Measurements from ENCODE around the gene MGMT.
A peak's percentile ranks its signal among the peaks of the same experiment; 100 is the strongest.

Gene MGMT

DNA sequence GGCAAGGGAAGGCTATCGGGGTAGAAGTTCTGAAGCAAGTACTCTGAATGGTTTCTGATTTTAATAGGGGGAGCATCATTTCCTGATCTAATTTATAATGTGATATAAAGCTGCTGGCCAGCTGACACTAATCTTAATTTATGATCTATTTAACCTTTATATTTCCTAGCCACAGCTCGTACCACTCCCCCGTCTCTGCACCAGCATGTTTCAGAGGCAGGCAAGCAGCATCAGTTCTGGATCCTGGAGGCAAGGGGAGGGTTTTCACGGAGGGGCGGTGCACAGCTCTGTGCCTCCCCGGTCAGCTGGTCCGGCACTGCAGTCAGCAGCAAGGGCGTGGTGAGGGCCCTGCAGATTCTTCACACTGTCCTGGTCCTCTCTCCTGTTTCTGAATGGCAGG, 30.0 kb downstream of the MGMT start:
- Histone ChIP-seq H4K20me1 (ENCODE audit: insufficient read depth, low read length) (peaks cover 7% of the 10 kb centered on the region; the same call in 1 of the 2 replicates), H3K36me3 (ENCODE audit: insufficient read depth, low read length) (peaks cover 5% of the 10 kb centered on the region; the same call in 1 of the 2 replicates), H3K4me3 (ENCODE audit: low read depth in 1 of 2, low read length in 2 of 2) (no peak overlapping the region), H3K27me3 (ENCODE audit: insufficient read depth, low read length, poor library complexity) (no peaks in the 10 kb centered on the region), H3K4me2 (ENCODE audit: insufficient read depth, low read length) (no peak overlapping the region), H3K79me2 (ENCODE audit: insufficient read depth, low read length) (peaks cover 28% of the 10 kb centered on the region), H2AFZ (ENCODE audit: low read depth, low read length) (no peak overlapping the region), H3K9me3 (ENCODE audit: insufficient read depth, low read length, severe bottlenecking) (peaks cover 5% of the 10 kb centered on the region), H3K27ac (ENCODE audit: low read length) (no peak overlapping the region), H3K9ac (ENCODE audit: low read depth, low read length) (no peak overlapping the region), H3K4me1 (ENCODE audit: insufficient read depth, low read length) (no peaks in the 10 kb centered on the region)
- DNase-seq (no peak), ATAC-seq (ENCODE audit: insufficient read depth, low read depth) (no peak)
- TF ChIP-seq EZH2 (IDR thresholded peaks at IDR 0.05; ENCODE audit: borderline replicate concordance, low read depth, low read length, severe bottlenecking): no peak
- TF ChIP-seq CTCF (IDR thresholded peaks at IDR 0.05; ENCODE audit: borderline replicate concordance, extremely low read depth, low read length, poor library complexity, severe bottlenecking): no peak

GRCh38 chr10:129498680-129499079, 31.6 kb downstream of the MGMT start:
- H3K9ac ChIP-seq (ENCODE audit: low read depth, low read length): no peak overlapping the region
- H3K4me3 ChIP-seq (ENCODE audit: low read depth in 1 of 2, low read length in 2 of 2): no peak overlapping the region
- TF ChIP-seq EZH2 (IDR thresholded peaks at IDR 0.05; ENCODE audit: borderline replicate concordance, low read depth, low read length, severe bottlenecking): no peak
- peak; percentile 41 for TF ChIP-seq CTCF (IDR thresholded peaks at IDR 0.05; ENCODE audit: borderline replicate concordance, extremely low read depth, low read length, poor library complexity, severe bottlenecking)
- H3K9me3 ChIP-seq (ENCODE audit: insufficient read depth, low read length, severe bottlenecking): no peaks in the 10 kb centered on the region
- no peak overlapping the region for H2AFZ ChIP-seq (ENCODE audit: low read depth, low read length)
- H3K4me1 ChIP-seq (ENCODE audit: insufficient read depth, low read length): no peaks in the 10 kb centered on the region
- peaks cover 5% of the 10 kb centered on the region; the same call in 1 of the 2 replicates for H3K36me3 ChIP-seq (ENCODE audit: insufficient read depth, low read length)
- H3K79me2 ChIP-seq (ENCODE audit: insufficient read depth, low read length): peaks cover 25% of the 10 kb centered on the region; the same call in 1 of the 2 replicates
- no peak for DNase-seq
- no peak overlapping the region for H3K27ac ChIP-seq (ENCODE audit: low read length)
- ATAC-seq (ENCODE audit: insufficient read depth, low read depth): no peak
- H4K20me1 ChIP-seq (ENCODE audit: insufficient read depth, low read length): peaks cover 8% of the 10 kb centered on the region; the same call in 1 of the 2 replicates
- no peak overlapping the region for H3K4me2 ChIP-seq (ENCODE audit: insufficient read depth, low read length)
- no peaks in the 10 kb centered on the region for H3K27me3 ChIP-seq (ENCODE audit: insufficient read depth, low read length, poor library complexity)

DNA sequence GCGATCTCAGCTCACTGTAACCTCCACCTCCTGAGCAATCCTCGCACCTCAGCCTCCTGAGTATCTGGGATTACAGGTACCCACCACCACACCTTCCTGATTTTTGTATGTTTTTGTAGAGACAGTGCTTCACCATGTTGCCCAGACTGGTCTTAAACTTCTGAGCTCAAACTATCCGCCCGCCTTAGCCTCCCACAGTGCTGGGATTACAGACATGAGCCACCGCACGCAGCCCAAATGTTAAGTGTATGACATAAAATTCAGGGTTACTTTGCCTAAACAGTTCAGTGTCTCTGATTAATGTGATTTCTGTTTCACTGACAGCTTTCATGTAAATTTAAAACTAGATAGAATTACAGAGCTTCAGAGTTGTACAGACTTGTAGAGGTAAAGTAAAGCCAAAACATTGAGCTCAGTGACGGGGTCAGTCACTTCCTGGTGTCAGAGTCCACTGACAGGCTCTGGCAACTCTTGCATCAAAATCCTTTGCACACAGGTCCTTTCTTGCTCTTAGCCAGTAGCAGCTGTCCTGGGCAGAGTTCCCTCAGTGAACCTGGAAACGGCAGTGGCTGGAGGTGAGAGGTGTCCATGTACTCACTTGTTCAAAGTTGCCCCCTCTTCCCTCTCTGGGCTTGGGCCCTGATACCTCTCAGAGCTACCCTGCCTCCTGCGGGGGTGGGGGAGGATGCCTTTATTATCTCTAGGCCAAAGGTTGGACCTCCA, 33.7 kb downstream of the MGMT start:
- H2AFZ ChIP-seq (ENCODE audit: low read depth, low read length): no peak overlapping the region
- no peaks in the 10 kb centered on the region for H3K27me3 ChIP-seq (ENCODE audit: insufficient read depth, low read length, poor library complexity)
- no peaks in the 10 kb centered on the region for H3K4me1 ChIP-seq (ENCODE audit: insufficient read depth, low read length)
- no peak overlapping the region for H3K4me2 ChIP-seq (ENCODE audit: insufficient read depth, low read length)
- TF ChIP-seq CTCF (IDR thresholded peaks at IDR 0.05; ENCODE audit: borderline replicate concordance, extremely low read depth, low read length, poor library complexity, severe bottlenecking): no peak
- no peak for TF ChIP-seq EZH2 (IDR thresholded peaks at IDR 0.05; ENCODE audit: borderline replicate concordance, low read depth, low read length, severe bottlenecking)
- H3K27ac ChIP-seq (ENCODE audit: low read length): no peak overlapping the region
- H4K20me1 ChIP-seq (ENCODE audit: insufficient read depth, low read length): peaks cover 8% of the 10 kb centered on the region; the same call in 1 of the 2 replicates
- no peak for ATAC-seq (ENCODE audit: insufficient read depth, low read depth)
- H3K36me3 ChIP-seq (ENCODE audit: insufficient read depth, low read length): peaks cover under 1% of the 10 kb centered on the region; the same call in 1 of the 2 replicates
- H3K79me2 ChIP-seq (ENCODE audit: insufficient read depth, low read length): peaks cover 34% of the 10 kb centered on the region
- no peak overlapping the region for H3K4me3 ChIP-seq (ENCODE audit: low read depth in 1 of 2, low read length in 2 of 2)
- H3K9ac ChIP-seq (ENCODE audit: low read depth, low read length): no peak overlapping the region
- H3K9me3 ChIP-seq (ENCODE audit: insufficient read depth, low read length, severe bottlenecking): no peaks in the 10 kb centered on the region
- DNase-seq: no peak
